Measurements from ENCODE around the gene COPB2. TPM values are rescaled to one million over a fixed set of nuclear protein-coding genes. Genes with fewer than 3 reads are reported as not detected.

The COPB2 gene
- total RNA-seq, 1 experiment from 2014 or later = 138 TPM

- Histone ChIP-seq H3K9me3 (ENCODE audit: low read depth, low read length, poor library complexity, severe bottlenecking) (no peaks in the 10 kb centered on the region), H3K36me3 (ENCODE audit: insufficient read depth, low read length, poor library complexity, severe bottlenecking) (no peaks in the 10 kb centered on the region), H3K4me3 (ENCODE audit: low read depth, low read length, poor library complexity, severe bottlenecking) (no peak overlapping the region), H3K27me3 (replicated peaks; ENCODE audit: insufficient read depth, low read depth, low read length, poor library complexity) (no peaks in the 10 kb centered on the region), H3K27ac (ENCODE audit: low read depth, low read length, poor library complexity, severe bottlenecking) (no peak overlapping the region), H3K4me1 (ENCODE audit: insufficient read depth, low read length, poor library complexity, severe bottlenecking) (no peaks in the 10 kb centered on the region)
- POLR2A ChIA-PET (ENCODE audit: low non-redundant PET) = no interaction called here
- BruUV-seq (replicated peaks) = no TSS peak
- intact Hi-C loops (cut with micrococcal nuclease; ENCODE audit: unreplicated experiment) = no loop called here
- DNase-seq (ENCODE audit: low spot score) = no peak
- no peak for TF ChIP-seq CTCF (conservative IDR thresholded peaks at IDR 0.05; ENCODE audit: low read depth, low read length)
- no peak for TF ChIP-seq EZH2 (IDR thresholded peaks at IDR 0.05; ENCODE audit: borderline replicate concordance, low read depth, low read length, poor library complexity, severe bottlenecking)
- CTCF ChIA-PET = no interaction called here
Measured at GRCh38 chr3:139433089-139433488, 43.6 kb upstream of the COPB2 start.

GRCh38 chr3:139430493-139430892 is 41.0 kb upstream of the COPB2 start:
- DNase-seq (ENCODE audit: low spot score) = peak; percentile 35
- ChIA-PET POLR2A (ENCODE audit: low non-redundant PET) (no interaction called here), CTCF (no interaction called here)
- TF ChIP-seq CTCF (conservative IDR thresholded peaks at IDR 0.05; ENCODE audit: low read depth, low read length) = no peak
- no peak for TF ChIP-seq EZH2 (IDR thresholded peaks at IDR 0.05; ENCODE audit: borderline replicate concordance, low read depth, low read length, poor library complexity, severe bottlenecking)
- Histone ChIP-seq H3K4me1 (ENCODE audit: insufficient read depth, low read length, poor library complexity, severe bottlenecking) (no peaks in the 10 kb centered on the region), H3K36me3 (ENCODE audit: insufficient read depth, low read length, poor library complexity, severe bottlenecking) (no peaks in the 10 kb centered on the region), H3K9me3 (ENCODE audit: low read depth, low read length, poor library complexity, severe bottlenecking) (no peaks in the 10 kb centered on the region), H3K27ac (ENCODE audit: low read depth, low read length, poor library complexity, severe bottlenecking) (no peak overlapping the region), H3K4me3 (ENCODE audit: low read depth, low read length, poor library complexity, severe bottlenecking) (no peak overlapping the region), H3K27me3 (replicated peaks; ENCODE audit: insufficient read depth, low read depth, low read length, poor library complexity) (no peaks in the 10 kb centered on the region)
- intact Hi-C loops (cut with micrococcal nuclease; ENCODE audit: unreplicated experiment) = no loop called here
- no TSS peak for BruUV-seq (replicated peaks)

- ChIA-PET POLR2A (ENCODE audit: low non-redundant PET) (interaction anchor here (0.6 kb wide), 1 partner anchor 775 kb away, joined by 9 read pairs; no protein-coding TSS in a partner anchor), CTCF (interaction anchor here (0.6 to 1.0 kb wide), 3 partner anchors 96 to 267 kb away, joined by 3 to 5 read pairs (median 3); no protein-coding TSS in a partner anchor)
- Histone ChIP-seq H3K36me3 (ENCODE audit: insufficient read depth, low read length, poor library complexity, severe bottlenecking) (no peaks in the 10 kb centered on the region), H3K27ac (ENCODE audit: low read depth, low read length, poor library complexity, severe bottlenecking) (no peak overlapping the region), H3K9me3 (ENCODE audit: low read depth, low read length, poor library complexity, severe bottlenecking) (no peaks in the 10 kb centered on the region), H3K27me3 (replicated peaks; ENCODE audit: insufficient read depth, low read depth, low read length, poor library complexity) (no peaks in the 10 kb centered on the region), H3K4me3 (ENCODE audit: low read depth, low read length, poor library complexity, severe bottlenecking) (no peak overlapping the region), H3K4me1 (ENCODE audit: insufficient read depth, low read length, poor library complexity, severe bottlenecking) (no peaks in the 10 kb centered on the region)
- no TSS peak for BruUV-seq (replicated peaks)
- peak; percentile 92 for DNase-seq (ENCODE audit: low spot score)
- TF ChIP-seq CTCF (conservative IDR thresholded peaks at IDR 0.05; ENCODE audit: low read depth, low read length) (peak; percentile 88), EZH2 (IDR thresholded peaks at IDR 0.05; ENCODE audit: borderline replicate concordance, low read depth, low read length, poor library complexity, severe bottlenecking) (no peak)
- intact Hi-C loops (cut with micrococcal nuclease; ENCODE audit: unreplicated experiment) = loop anchor here (1.0 to 5.0 kb wide), 5 partner anchors 135 to 1435 kb away; partner anchors contain the start of gene CLSTN2
Measured at GRCh38 chr3:139427283-139428060, 38.0 kb upstream of the COPB2 start.

All from A673 (cell line).